GM18868 (cell line): ENCODE measurements around the gene LMNA.
"Not testable (repeated sequence)": the region's sequence is repeated elsewhere in the genome, so short reads cannot be mapped to it uniquely, and the experiment has no call there.

Experiments
- ATAC-seq: cut with Tn5 transposase; IDR thresholded peaks from one replicate; pipeline ENCODE4 v1.9.1; 2021; ENCODE audit warnings: mild to moderate bottlenecking, moderate library complexity; ENCODE audit not compliant: unreplicated experiment

LMNA gene

GRCh38 chr1:156119503-156120209 lies 5.1 kb downstream of the LMNA start:
- no peak for ATAC-seq

- no peak for ATAC-seq
Observed at GRCh38 chr1:156120318-156120717, 5.8 kb downstream of the LMNA start.

- ATAC-seq: not testable (repeated sequence)
Observed at GRCh38 chr1:156121005-156121404, 6.5 kb downstream of the LMNA start.

- no peak for ATAC-seq
Observed at GRCh38 chr1:156121457-156121856, 6.9 kb downstream of the LMNA start.

GRCh38 chr1:156122086-156122485 lies 7.6 kb downstream of the LMNA start:
- no peak for ATAC-seq

DNA sequence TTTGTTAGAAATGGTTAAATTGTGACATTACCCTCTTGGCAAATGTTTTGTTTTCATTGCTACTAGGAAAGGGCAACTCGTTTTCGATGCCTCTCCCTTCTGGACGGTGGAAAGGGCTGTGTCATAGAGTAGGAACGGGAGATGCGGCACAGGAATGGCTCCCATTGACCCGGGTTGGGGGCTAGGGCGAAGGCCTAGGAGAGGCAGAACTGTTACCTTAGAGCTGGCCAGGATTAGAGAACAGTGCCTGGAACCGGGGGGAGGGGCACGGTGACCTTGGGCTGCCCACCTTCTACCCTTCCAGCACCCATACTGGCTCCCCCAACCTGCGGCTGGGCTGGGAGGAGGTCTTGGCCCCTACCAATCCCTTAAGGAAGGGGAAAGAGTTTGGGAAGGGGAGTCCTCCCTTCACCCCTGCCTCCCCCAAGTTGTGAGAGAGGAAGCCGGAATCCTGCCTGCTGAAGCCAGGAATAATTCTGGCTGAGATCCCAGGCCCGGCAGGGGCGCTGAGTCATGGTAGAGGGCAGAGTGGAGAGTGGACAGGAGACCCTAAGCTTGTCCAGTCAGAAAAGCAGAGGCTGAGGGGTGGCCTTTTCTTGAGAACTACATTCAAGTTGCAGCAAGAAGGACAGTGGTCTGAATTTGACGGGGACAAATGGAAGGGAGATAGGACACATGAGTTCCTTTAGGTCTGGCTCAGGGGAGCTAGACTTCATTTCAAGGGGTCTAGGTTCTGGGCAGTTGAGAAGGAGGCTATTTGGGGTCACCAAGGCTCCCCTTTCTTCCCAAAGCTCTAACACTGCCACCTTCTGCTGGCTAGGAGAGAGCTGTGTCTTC lies 8.2 kb downstream of the LMNA start:
- no peak for ATAC-seq

GRCh38 chr1:156123356-156124196 lies 9.1 kb downstream of the LMNA start:
- peak; percentile 31 for ATAC-seq

DNA sequence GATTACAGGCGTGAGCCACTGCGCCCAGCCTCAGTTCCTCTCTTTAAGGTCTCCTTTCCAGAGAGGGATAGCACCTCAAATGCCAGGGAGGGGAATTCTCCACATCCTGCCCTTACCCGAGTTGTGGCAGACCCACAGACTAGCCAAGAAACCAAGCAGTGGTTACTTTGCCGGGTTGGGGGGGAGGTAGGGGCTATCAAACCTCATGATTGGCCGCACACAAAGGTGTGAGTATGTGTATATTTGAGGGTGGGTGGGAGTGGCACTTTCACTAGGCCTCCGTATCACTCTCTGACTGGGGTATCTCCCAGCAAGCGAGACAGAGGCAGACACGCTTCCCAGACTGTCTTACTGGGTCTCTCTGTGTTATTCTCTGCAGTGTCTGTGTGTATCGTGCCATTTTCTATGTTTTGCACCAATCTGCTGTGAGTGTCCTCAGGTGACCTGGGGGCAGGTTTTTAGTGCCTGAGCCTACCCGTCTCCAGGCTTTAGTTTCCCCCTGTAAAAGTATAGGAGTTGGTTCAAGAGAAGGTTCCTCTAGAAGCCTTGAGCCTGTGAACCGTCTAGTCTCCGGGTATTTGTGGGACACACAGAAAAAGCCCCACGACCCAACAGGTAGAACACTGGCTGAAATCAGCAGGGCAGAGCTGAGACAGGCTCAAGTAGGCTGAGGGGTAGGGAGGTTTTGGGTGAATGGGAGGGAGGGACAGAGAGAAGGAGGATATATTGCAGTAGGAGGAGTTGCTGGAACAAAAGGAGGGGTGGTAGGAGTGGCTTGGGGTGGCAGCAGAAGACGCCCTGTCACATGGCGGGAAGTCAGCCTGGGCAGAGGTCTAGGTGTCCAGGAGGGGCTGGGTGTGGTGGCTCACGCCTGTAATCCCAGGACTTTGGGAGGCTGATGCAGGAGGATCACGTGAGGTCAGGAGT lies 10.3 kb downstream of the LMNA start:
- no peak for ATAC-seq

- ATAC-seq: not testable (repeated sequence)
Observed at GRCh38 chr1:156125544-156125943, 11.0 kb downstream of the LMNA start.

DNA sequence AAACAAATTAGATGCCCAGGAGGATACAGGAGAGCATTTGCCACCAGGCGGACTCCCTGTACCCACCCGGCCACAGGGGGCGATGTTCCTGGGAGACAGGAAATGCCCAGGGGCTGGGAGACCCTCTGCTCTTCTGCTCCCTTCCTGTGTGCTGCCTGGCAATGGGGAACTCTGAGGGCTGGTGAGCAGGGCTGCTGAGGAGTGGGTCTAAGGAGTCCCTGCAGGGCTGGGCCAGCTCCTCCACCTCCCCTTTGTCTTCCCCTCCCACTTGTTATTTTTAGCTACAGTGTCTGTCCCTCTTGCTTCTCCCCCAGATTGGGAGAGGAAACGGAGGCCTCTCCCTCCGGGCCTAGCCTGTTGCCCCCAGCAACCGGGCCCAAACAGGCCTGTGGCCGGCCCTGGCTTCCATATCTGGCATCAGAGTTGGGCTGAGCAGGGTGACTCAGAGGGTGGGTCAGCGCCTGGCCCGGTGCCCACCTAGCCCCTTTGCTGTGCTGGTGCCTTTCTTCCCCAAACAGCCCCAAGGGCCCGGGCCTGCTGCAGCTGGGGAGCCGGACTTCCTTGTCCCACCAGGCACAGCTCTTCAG lies 11.6 kb downstream of the LMNA start:
- peak; percentile 35 for ATAC-seq

DNA sequence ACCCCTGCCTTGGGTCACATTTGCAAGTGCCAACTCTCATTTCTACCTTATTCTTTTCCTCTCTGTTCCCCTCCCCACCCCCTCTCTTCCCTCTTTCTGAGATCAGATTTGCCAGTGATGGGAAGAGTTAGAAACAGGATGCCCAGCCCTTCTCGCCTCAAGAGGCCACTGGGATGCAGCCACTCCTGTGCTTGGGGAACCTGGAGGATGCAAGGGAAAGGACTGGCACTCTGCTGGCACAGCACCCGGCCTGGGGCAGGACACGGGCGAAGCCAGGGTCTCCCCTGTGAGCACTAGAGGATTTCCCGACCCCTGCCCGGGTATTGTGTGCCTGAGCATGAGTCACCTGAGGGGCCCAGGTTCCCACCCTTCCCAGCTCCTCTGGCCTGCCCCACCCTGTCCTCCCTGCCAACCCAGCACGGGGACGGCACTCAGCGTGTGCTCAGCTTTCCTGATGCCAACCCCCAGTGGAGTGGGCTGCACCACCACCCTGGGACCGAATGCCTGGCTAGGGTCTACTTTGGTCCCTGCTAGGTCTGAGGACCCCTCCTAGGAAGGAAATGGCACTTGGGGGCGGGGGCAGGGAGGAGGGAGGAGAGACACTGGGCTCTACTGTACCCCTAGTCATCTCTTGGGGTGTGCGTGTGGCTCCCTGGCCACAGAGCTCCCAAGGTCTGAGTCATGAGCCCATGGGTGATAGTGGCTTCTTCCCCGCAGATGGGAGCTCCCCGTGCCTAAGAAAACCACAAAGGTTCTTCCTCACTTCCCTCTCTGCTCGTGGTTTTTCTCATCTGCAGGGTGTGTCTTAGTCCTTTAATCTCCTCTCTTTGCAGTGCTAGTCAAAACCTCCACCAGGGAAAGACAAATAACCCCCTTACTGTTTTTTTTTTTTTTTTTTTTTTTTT lies 12.4 kb downstream of the LMNA start:
- ATAC-seq: peak; percentile 59

DNA sequence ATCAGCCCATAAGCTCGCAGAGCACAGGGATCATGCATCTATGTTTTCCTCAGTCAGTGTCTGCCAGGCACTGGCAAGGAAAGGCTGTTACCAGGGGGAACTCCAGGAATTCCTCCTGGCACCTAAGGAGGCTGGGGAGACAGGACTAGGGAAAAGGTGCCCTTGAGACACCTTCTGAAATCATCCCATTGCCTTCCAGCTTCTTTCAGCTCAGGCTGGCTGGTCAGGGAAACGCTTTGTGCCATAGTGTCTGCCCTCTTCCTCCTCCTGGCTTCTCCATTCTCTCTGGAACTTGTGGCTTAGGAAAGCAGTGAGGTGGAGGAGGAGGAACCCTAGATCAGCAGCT lies 13.8 kb downstream of the LMNA start:
- no peak for ATAC-seq

GRCh38 chr1:156128654-156129597 lies 14.4 kb downstream of the LMNA start:
- no peak for ATAC-seq

DNA sequence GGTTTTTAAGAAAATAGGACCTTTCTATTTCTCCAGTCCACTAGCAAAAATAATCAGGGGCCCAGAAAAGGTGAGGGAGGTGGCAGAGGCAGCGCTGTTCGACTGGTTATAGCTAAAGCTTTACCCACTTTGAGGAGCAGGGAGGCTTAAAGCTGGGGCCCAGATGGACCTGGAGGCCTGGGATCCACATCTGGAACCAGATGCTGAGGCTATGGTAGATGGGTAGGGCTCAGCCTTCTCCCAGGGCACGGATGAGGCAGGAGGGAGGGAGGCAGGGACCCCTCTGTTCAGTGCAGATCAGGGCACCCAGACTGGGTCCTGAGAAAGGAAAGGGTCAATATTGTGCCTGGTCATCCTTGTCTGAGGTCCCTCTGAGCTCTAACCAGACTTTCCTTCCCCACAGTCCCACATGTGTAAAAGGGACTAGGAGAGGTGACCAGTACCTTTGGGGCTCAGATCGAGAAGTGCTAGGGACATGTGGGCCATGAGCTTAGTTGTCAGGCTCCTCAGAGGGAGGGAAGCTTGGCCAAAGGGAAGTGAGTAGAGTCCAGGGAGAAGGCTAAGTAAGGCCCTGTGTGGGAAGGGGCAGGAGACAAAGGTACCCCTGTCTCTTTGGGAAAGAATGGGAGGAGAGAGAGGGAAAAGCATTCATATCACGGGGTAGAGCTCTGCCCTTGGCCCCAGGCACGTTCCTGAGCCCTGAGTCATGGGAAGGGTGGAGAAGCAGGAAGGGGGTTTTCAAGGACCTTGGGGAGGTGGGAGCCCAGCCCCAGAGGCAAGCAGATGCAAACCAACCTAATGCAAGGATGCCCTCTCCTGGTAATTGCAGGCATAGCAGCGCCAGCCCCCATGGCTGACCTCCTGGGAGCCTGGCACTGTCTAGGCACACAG lies 15.4 kb downstream of the LMNA start:
- ATAC-seq: no peak

GRCh38 chr1:156130578-156130942 lies 16.0 kb downstream of the LMNA start:
- ATAC-seq: no peak

DNA sequence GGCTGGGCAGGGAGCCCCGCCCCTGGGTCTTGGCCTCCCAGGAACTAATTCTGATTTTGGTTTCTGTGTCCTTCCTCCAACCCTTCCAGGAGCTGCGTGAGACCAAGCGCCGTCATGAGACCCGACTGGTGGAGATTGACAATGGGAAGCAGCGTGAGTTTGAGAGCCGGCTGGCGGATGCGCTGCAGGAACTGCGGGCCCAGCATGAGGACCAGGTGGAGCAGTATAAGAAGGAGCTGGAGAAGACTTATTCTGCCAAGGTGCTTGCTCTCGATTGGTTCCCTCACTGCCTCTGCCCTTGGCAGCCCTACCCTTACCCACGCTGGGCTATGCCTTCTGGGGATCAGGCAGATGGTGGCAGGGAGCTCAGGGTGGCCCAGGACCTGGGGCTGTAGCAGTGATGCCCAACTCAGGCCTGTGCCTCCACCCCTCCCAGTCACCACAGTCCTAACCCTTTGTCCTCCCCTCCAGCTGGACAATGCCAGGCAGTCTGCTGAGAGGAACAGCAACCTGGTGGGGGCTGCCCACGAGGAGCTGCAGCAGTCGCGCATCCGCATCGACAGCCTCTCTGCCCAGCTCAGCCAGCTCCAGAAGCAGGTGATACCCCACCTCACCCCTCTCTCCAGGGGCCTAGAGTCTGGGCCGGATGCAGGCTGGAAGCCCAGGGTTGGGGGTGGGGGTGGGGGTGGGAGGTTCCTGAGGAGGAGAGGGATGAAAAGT lies 20.4 kb downstream of the LMNA start:
- no peak for ATAC-seq
